Activated T-cell treated with anti-CD3 and anti-CD28 coated beads, Interleukin-2, amount 50 U/mL, for 4 hours (primary cell): ENCODE data around the gene NXPH2. TPM values are rescaled to one million over a fixed set of nuclear protein-coding genes. Genes with fewer than 3 reads are reported as not detected.

Experiments
- ATAC-seq, 2 donors: fragments of 200-7000 bp; cut with Tn5 transposase; one replicate each; pipeline ENCODE4 v1.10.0; 2021
- DNase-seq: peaks from one replicate; pipeline ENCODE4 v3.0.0-alpha.2; 2020
- H3K27me3 Mint-ChIP-seq: one replicate; pipeline ENCODE4 v1.8.0; 2021; ENCODE audit warnings: low read depth, mixed read lengths
- H3K36me3 Mint-ChIP-seq: one replicate; pipeline ENCODE4 v1.8.0; 2022; ENCODE audit warnings: mixed read lengths; ENCODE audit not compliant: insufficient read depth
- H3K4me1 Mint-ChIP-seq: one replicate; pipeline ENCODE4 v1.8.0; 2021; ENCODE audit warnings: low read depth, mixed read lengths
- H3K4me3 Mint-ChIP-seq: one replicate; pipeline ENCODE4 v1.8.0; 2021; ENCODE audit warnings: mild to moderate bottlenecking, moderate library complexity, mixed read lengths
- H3K9me3 Mint-ChIP-seq: one replicate; pipeline ENCODE4 v1.8.0; 2021; ENCODE audit warnings: mixed read lengths
- total RNA-seq, 3 donors: library from RNA; stranded (reverse); gene quantifications; one replicate each; pipeline ENCODE4 v1.2.1, GENCODE V29; 2021

The NXPH2 gene
- not detected for total RNA-seq

DNA sequence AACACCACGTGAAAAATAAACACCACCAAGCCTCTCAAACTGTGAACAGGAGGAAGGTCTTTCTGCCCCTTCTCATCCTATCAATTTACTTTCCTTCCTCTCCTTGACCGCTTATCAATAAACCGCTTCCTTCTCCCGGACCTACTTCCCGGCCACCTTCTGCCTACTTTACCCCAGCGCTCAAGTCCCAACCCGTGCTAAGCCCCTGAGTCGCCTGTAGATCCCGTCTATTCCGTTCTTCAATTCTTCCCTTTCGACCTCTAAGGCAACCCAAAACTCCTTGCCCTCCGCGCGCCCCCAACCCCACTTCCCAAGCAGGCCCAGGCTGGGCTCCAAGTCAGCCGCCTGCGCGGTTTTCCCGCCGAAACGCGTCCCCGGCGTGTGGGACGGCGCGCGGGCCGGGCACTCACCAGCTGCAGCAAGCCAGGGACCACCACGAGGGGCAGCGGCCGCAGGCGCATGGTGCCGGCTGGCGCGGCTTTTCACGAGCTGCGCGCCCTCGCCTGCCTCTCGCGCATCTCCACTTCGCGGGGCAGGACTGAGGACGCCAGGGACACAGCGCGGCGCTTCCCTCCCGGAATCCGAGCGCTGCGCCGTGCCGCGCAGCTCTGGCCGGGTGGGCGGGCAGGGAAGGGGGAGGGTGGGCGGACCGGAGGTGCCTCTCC lies at the start of gene NXPH2:
Gene NXPH2, minus strand, starts transcription at position 610 of the 665 bp plus-strand sequence. Its CDS starts 149 bp downstream, at position 461.
- Mint-ChIP-seq H3K36me3 (no peaks in the 10 kb centered on the region), H3K27me3 (peaks cover 39% of the 10 kb centered on the region), H3K4me3 (no peak within 1 kb of the TSS), H3K9me3 (no peaks in the 10 kb centered on the region), H3K4me1 (peaks cover 1% of the 10 kb centered on the region)
- ATAC-seq (no peak), DNase-seq (no peak)

DNA sequence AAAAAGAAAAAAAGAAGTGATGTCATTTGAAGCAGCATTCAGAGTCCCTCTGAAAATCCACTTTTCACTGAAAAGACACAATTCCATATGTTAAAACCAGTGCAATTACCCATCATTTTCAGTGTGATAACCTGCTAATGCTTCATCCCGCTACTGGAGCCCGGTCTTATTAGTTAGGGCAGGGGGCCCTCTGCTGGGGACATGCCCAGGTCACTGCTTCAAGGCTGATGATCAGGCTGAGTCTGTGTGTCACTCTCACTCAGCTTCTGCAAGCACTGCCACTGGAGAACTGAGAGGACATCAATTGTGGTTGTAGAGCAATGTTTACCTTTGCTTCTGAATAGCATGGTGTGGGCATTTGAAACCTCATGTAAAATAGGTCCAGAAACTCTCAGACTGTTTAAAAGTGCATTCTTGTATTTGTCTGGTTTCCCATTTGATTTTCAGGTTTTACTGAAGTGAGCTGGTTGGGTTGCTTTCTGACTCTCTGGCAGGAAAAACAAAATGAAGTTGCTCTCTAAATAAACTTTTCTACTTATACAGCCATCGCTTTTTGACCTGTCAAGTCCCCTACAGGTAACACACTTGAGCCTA lies 49.2 kb upstream of the NXPH2 start:
- no peak overlapping the region for H3K4me3 Mint-ChIP-seq
- no peaks in the 10 kb centered on the region for H3K9me3 Mint-ChIP-seq
- peaks cover 2% of the 10 kb centered on the region for H3K27me3 Mint-ChIP-seq
- no peaks in the 10 kb centered on the region for H3K36me3 Mint-ChIP-seq
- peak; percentile 5 for DNase-seq
- H3K4me1 Mint-ChIP-seq: no peaks in the 10 kb centered on the region
- no peak for ATAC-seq

DNA sequence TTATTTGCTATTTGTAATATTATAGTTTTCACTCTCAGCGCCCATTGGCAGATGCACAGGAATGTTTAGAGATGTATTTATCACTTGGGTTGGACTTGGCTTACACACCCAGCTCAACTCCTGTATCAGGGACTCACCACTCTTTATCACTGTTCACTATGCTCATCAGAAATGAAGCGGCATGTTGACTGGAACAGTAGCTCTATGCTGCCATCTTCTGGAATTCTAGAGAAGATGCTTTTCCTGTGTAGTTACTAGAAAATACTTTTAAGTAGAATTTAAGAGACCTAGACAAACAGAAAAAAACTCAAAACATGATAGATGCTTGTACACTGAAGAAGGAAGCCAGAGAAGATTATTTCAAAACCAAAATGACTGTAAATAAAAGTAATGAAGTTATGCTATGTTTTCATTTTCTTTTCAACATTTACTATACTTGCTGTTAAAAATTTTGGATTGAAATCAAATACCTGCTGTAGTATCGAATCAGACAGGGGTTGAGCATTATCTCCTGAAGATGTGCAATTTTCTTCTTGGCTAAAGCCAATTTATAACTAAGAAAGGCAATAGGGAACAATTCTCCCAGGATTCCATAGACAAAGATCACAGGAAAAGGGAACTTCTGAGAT lies 47.4 kb upstream of the NXPH2 start:
- H3K4me3 Mint-ChIP-seq: no peak overlapping the region
- no peaks in the 10 kb centered on the region for H3K9me3 Mint-ChIP-seq
- H3K4me1 Mint-ChIP-seq: no peaks in the 10 kb centered on the region
- no peaks in the 10 kb centered on the region for H3K36me3 Mint-ChIP-seq
- ATAC-seq: peak; percentile 37 to 46
- H3K27me3 Mint-ChIP-seq: peaks cover 2% of the 10 kb centered on the region
- peak; percentile 4 for DNase-seq

DNA sequence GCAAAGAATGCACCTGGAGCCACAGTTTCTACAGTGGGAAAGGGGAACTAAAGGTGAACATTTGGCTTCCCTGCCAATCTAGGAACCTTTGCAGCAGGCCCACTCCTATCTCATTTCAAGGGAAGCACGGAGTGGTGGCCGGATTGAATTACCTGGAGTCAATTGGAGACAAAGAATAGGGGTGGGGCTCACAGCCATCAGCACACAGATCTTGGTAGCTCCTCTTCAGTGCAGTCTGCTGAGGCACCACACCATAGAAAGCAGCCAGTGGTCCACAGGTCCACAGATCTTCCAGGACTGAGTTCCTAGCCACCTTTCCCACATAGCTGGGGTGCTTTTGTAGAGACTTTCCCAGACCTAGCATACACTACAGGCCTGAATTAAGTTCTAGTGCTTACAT lies 43.5 kb upstream of the NXPH2 start:
- no peaks in the 10 kb centered on the region for H3K9me3 Mint-ChIP-seq
- H3K4me3 Mint-ChIP-seq: no peak overlapping the region
- ATAC-seq: no peak
- H3K27me3 Mint-ChIP-seq: peaks cover 5% of the 10 kb centered on the region
- no peaks in the 10 kb centered on the region for H3K4me1 Mint-ChIP-seq
- no peaks in the 10 kb centered on the region for H3K36me3 Mint-ChIP-seq
- DNase-seq: no peak

DNA sequence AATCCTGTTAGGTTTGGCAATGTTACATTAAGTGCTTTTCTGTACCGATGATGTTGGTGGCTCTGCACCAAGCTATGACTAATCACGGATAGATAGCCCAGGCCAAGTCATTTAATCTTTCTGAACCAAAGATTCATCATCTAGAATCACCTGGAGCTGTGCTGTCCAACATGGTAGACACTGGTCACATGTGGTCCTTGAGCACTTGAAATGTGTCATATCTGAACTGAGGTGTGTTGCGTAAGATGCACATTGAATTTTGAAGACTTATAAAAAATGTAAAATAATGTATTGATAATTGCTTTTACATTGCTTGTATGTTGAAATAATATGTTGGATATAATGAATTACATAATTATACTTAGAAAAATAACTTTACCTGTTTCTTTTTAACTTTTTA lies 39.8 kb upstream of the NXPH2 start:
- Mint-ChIP-seq H3K9me3 (no peaks in the 10 kb centered on the region), H3K4me1 (no peaks in the 10 kb centered on the region), H3K4me3 (no peak overlapping the region), H3K36me3 (no peaks in the 10 kb centered on the region), H3K27me3 (peaks cover 9% of the 10 kb centered on the region)
- no peak for DNase-seq
- no peak for ATAC-seq

DNA sequence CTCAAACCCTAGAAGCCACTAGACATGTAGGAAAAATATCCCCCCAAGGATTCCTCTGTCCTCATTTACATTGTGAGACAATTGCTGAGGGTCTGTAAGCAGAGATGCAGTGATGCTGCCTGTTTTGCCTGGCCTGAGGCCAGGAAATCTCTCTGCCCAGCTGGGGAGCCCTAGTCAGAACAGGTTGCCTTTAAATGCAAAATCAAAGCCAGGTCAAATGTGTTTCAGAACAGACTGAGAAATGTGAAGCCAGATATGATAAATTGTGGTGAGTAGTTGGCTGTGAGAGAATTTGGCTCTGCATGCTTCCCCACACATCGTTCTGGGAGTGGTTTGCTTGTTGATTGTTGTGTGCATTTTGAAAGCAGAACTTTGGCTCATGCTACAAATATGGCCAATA lies 38.4 kb upstream of the NXPH2 start:
- H3K36me3 Mint-ChIP-seq: no peaks in the 10 kb centered on the region

DNA sequence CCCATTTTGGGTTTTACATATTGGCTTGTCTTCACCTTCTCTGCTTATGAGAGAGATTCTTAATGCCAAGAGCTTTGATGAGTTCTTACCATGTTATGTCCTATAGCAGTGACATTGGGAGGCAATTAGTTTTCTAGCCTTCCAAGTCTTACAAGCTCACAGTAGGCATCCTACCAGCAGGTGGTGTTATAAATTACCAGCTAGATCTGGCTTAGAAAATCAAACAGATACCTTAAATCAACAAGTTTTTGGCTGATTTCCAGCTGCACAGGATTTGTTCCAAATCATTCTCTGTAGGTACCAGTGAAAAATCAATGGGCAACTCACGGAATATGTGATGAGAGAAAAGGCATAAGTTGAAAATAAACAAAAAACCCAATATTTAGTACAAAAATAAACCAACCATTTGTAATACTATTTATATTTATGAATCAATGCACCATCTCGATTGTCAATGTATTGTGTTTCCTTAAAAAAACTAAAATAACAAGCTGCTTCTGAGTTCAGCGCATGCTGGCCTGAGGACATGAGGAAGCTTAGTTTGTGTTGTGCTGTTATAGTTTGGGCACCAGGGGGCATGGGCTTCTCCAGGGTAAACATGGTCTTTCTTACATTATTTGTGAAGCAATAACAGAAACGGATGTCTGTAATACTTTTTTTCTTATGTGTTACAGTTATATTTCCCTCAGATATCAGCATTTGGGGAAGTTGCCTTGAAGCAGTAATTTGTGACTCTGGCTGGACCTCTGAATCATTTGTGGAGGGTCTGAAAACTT lies 34.1 kb upstream of the NXPH2 start:
- no peaks in the 10 kb centered on the region for H3K36me3 Mint-ChIP-seq
- H3K27me3 Mint-ChIP-seq: peaks cover 5% of the 10 kb centered on the region
- no peak overlapping the region for H3K4me3 Mint-ChIP-seq
- H3K9me3 Mint-ChIP-seq: no peaks in the 10 kb centered on the region
- H3K4me1 Mint-ChIP-seq: no peaks in the 10 kb centered on the region
- no peak for ATAC-seq
- no peak for DNase-seq

More for the DNA sequence above, 38.4 kb upstream of the NXPH2 start:
- Mint-ChIP-seq H3K27me3 (peaks cover 9% of the 10 kb centered on the region), H3K4me1 (no peaks in the 10 kb centered on the region), H3K4me3 (no peak overlapping the region), H3K9me3 (no peaks in the 10 kb centered on the region)
- no peak for DNase-seq
- ATAC-seq: no peak

DNA sequence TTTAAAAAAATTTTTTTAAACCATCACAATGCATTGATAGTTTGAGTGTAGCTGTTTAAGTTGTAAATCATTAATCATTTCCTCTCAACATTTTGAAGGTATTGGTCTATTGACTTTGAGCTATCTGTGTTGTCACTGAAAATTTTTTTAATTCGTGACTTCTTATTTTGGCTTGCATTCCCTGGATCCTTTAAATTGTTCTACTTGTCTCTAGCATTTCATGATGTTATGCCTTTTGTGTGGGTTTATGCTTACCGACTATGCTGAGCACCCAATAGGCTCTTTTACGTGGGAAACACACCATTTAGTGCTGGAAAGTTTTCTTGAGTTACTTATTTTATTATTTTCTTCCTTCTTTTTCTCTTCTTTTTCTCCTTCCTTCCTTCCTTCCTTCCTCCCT lies 31.2 kb upstream of the NXPH2 start:
- ATAC-seq (no peak), DNase-seq (no peak)
- Mint-ChIP-seq H3K9me3 (no peaks in the 10 kb centered on the region), H3K36me3 (no peaks in the 10 kb centered on the region), H3K27me3 (peaks cover 3% of the 10 kb centered on the region), H3K4me1 (no peaks in the 10 kb centered on the region), H3K4me3 (no peak overlapping the region)

DNA sequence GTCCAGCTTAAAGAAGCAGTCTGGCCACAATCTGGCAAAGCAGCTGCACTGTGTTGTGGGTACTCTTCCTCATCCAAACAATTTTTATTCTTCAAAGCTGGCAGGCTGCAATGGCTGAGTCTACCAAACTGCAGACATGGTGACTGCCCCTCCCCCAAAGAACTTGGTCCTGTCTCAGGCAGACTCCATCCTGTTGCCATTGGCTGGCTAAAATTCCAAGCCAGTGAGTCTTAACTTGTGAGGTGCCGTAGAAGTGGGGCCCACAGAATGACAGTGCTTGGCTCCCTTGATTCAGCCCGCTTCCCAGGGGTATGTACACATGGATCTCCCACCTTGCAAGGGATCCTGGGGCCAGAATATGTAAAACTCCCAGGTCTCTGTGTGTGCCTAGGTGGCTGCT lies 14.5 kb upstream of the NXPH2 start:
- no peaks in the 10 kb centered on the region for H3K36me3 Mint-ChIP-seq
- H3K4me3 Mint-ChIP-seq: no peak overlapping the region
- peaks cover 6% of the 10 kb centered on the region for H3K9me3 Mint-ChIP-seq
- H3K27me3 Mint-ChIP-seq: peaks cover 16% of the 10 kb centered on the region
- no peak for DNase-seq
- H3K4me1 Mint-ChIP-seq: no peaks in the 10 kb centered on the region
- no peak for ATAC-seq

DNA sequence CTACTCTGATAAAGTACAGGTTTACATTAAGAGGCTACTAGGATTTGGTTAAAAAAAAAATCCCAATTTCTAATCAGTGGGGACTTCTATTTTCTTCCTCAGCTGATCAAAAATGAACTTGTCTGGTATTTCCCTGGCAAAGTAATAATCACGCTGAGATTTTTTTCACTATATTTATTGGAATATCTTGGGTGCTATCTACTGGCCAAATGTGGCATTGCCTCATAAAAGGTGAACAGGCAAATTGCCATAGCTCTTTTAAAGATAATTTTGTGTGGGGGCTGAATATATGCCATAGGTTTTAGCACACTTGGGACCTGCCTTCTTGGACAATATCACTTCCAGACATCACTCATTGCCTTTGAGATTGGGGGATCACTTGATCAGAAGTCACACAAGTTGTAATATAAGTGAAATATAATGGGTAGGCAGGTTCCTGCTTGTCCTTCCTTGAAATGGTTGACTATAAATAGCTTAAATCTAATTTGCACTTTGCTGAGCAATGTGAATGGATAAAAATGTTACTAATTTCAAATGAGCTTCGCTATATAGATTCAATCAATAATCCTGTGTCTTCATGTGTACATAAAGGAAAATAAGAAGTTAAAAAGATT lies 7.0 kb upstream of the NXPH2 start:
- Mint-ChIP-seq H3K27me3 (peaks cover 8% of the 10 kb centered on the region), H3K36me3 (no peaks in the 10 kb centered on the region), H3K9me3 (no peaks in the 10 kb centered on the region), H3K4me3 (no peak overlapping the region), H3K4me1 (no peaks in the 10 kb centered on the region)
- no peak for ATAC-seq
- DNase-seq: no peak

DNA sequence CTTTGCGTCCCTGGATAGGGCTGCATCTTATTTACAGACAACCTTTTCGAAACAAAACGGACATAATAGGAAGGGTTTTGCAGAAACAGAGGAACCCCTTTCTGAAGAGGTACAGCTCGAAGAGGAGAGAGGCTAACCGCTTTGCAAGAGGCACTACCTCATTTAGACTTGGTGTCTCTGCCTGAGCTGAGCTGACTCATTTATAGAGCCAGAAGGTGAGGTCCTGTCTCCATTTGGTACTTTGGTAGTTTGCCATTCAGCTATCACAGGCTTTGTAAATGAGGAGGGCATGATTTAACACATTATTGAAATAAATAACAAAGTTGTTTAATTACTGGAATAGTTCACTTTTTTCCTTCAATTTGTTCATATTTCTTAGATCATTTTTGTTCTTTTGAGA lies 2.2 kb upstream of the NXPH2 start:
- H3K36me3 Mint-ChIP-seq: no peaks in the 10 kb centered on the region
- no peak overlapping the region for H3K4me3 Mint-ChIP-seq
- H3K27me3 Mint-ChIP-seq: peaks cover 36% of the 10 kb centered on the region
- no peaks in the 10 kb centered on the region for H3K9me3 Mint-ChIP-seq
- DNase-seq (no peak), ATAC-seq (no peak)
- H3K4me1 Mint-ChIP-seq: peaks cover 1% of the 10 kb centered on the region

DNA sequence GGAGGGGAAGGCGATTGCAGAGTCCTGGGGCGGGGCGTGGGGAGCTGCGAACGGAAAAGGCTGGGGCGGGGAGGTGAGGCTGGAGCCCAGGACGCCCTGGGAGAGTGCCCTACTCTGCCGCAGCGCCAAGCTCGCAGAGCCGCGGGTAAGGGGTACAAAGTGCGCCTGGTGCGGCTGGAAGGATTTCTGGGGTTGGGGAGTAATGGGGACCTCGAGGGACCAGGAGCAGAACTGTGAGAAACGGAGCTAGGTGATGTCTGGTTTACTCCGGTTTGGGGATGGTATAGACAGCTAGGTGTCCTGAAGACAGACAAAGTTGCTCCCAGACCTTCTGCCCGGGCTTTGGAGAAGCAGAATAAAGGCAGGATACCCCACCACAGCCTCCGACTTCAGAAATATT lies 718 bp upstream of the NXPH2 start:
- Mint-ChIP-seq H3K27me3 (peaks cover 37% of the 10 kb centered on the region), H3K36me3 (no peaks in the 10 kb centered on the region), H3K4me3 (no peak overlapping the region), H3K4me1 (peaks cover 1% of the 10 kb centered on the region), H3K9me3 (no peaks in the 10 kb centered on the region)
- no peak for ATAC-seq
- DNase-seq: no peak

DNA sequence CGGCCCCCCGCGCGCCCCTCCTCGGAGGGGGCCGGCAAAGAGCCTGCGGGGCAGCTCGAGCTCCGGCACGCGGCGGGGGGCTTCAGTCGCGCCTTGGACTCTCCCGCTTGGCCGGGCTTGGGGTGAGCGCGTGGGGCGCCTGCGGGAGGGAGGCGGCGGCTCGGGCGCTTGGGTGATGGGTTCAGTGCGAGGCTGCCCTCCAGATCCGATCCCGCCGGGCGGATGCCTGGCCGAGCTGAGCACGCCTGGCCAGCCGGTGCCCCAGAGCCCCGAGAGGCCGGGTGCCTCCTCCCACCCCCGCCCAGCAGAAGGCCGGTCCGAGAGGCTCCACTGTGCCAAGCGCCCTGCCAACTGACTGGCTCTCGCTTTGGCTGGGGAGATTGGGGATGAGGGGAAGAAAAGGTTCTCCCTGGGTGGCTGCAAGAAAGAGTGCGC lies 273 bp upstream of the NXPH2 start:
- ATAC-seq (no peak), DNase-seq (no peak)
- Mint-ChIP-seq H3K9me3 (no peaks in the 10 kb centered on the region), H3K4me3 (no peak overlapping the region), H3K27me3 (peaks cover 42% of the 10 kb centered on the region), H3K4me1 (peaks cover 1% of the 10 kb centered on the region), H3K36me3 (no peaks in the 10 kb centered on the region)

DNA sequence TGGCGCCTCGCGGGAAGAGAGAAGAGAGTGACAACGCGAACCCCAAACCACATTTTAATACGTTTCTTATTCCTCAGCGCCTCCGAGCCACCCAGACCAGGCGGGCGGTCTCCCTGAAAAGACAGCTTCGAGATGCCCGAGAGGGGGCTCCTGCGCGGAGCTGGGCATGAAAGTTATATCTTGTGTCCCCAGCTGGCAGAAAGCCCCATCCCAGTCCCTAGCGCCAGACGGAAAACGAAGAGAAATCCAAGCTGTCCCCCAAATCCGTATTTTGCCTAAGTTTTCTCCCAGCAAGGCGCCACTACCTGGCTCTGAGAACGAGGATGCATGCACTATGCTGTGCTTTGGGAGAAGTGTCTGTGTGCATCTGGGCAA lies 797 bp downstream of the NXPH2 start:
- ATAC-seq: no peak
- Mint-ChIP-seq H3K4me1 (peaks cover 1% of the 10 kb centered on the region), H3K9me3 (no peaks in the 10 kb centered on the region), H3K36me3 (no peaks in the 10 kb centered on the region), H3K27me3 (peaks cover 39% of the 10 kb centered on the region), H3K4me3 (no peak overlapping the region)
- no peak for DNase-seq
